ENCODE results near the gene LGR4. TPM values are rescaled to one million over a fixed set of nuclear protein-coding genes. Genes with fewer than 3 reads are reported as not detected.
"Not testable (repeated sequence)": the region's sequence is repeated elsewhere in the genome, so short reads cannot be mapped to it uniquely, and the experiment has no call there.

Gene LGR4
- polyA plus RNA-seq, 4 donors = 5.9 to 77.6 (median 15.3) TPM

- WGBS, 3 donors = 94 to 99% (median 97%) methylated on average over 5 of the region's 5 CpGs
- not testable (repeated sequence) for DNase-seq; H3K27ac ChIP-seq (ENCODE audit: low read depth in 1 of 3, low read length in 2 of 3); H3K4me3 ChIP-seq (ENCODE audit: low read depth in 1 of 3, low read length in 3 of 3); H3K36me3 ChIP-seq (ENCODE audit: control insufficient read depth in 3 of 3, insufficient read depth in 2 of 3, low read depth in 1 of 3, low read length in 3 of 3); H3K27me3 ChIP-seq (ENCODE audit: control insufficient read depth in 3 of 3, insufficient read depth in 3 of 3, low read length in 3 of 3); H3K9me3 ChIP-seq (ENCODE audit: control insufficient read depth in 2 of 2, insufficient read depth in 1 of 2, low read depth in 1 of 2, low read length in 1 of 2); FAIRE-seq
- peaks cover 0 to 14% (median 5%) of the 10 kb centered on the region in 3 donors for H3K4me1 ChIP-seq (ENCODE audit: control insufficient read depth in 3 of 3, insufficient read depth in 2 of 3, low read depth in 1 of 3, low read length in 2 of 3)
These were observed 24.4 kb downstream of the LGR4 start for GRCh38 chr11:27448184-27448540.

DNA sequence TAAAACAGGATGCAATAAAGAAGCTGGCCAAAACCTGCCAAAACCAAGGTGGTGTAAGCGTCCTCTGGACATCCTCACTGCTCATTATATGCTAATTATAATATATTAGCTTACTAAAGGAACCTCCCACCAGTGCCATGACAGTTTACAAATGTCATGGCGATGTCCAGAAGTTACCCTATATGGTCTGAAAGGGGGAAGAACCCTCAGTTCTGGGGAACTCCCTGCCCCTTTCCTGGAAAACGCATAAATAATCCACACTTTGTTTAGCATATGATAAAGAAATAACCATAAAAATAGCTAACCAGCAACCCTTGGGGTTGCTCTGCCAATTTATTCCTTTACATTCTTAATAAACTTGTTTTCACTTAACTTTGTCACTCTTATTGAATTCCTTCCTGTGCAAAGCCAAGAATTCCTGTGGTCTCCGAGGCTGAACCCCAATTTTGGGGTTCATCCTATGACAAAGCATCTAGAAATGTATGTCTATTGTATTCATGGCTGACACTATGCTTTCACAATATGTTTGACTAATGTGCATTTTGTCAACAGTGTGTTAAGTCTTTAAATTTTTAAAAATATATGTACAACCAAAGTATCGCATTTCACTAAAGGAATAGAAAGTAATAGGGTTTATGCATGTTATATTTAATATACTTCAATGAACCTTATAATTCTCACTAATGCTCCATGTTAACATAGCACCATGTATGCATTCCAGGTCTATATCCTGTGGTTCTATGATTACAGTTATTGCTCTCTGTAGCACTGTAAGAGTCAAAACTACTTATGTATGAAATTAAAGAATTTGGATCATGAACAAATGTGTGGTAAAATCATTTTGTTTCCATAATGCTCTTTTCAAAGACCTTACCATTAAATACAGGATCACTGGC lies 25.1 kb downstream of the LGR4 start:
- FAIRE-seq = no peak

DNA sequence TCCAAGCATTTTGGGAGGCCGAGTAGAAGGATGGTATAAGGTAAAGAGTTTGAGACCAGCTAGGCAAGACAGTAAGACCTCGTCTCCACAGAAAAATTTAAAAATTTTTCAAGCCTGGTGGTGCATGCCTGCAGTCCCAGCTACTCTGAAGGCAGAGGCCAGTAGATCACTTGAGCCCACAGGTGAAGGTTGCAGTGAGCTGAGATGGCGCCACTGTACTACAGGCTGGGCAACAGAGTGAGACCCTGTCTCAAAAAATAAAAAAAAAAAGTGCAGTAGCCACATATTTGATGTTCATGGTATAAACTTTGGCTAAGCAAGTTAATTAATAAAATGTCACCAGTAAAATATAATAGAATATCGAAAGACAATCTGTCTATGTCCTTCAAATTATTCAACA lies 27.0 kb downstream of the LGR4 start:
- no peaks in the 10 kb centered on the region for H3K36me3 ChIP-seq (ENCODE audit: control insufficient read depth in 3 of 3, insufficient read depth in 2 of 3, low read depth in 1 of 3, low read length in 3 of 3)
- WGBS, 3 donors = 83 to 95% (median 93%) methylated on average over 4 of the region's 4 CpGs
- FAIRE-seq = no peak

More for the DNA sequence above, 25.1 kb downstream of the LGR4 start:
- Histone ChIP-seq H3K36me3 (ENCODE audit: control insufficient read depth in 3 of 3, insufficient read depth in 2 of 3, low read depth in 1 of 3, low read length in 3 of 3) (no peaks in the 10 kb centered on the region), H3K27ac (ENCODE audit: low read depth in 1 of 3, low read length in 2 of 3) (no peak overlapping the region), H3K4me3 (ENCODE audit: low read depth in 1 of 3, low read length in 3 of 3) (no peak overlapping the region), H3K9me3 (ENCODE audit: control insufficient read depth in 2 of 2, insufficient read depth in 1 of 2, low read depth in 1 of 2, low read length in 1 of 2) (no peaks in the 10 kb centered on the region), H3K4me1 (ENCODE audit: control insufficient read depth in 3 of 3, insufficient read depth in 2 of 3, low read depth in 1 of 3, low read length in 2 of 3) (peaks cover 0 to 14% (median 5%) of the 10 kb centered on the region in 3 donors), H3K27me3 (ENCODE audit: control insufficient read depth in 3 of 3, insufficient read depth in 3 of 3, low read length in 3 of 3) (no peaks in the 10 kb centered on the region)
- WGBS, 3 donors = 82 to 89% (median 86%) methylated on average over 5 of the region's 5 CpGs
- DNase-seq = no peak

GRCh38 chr11:27444801-27445215 lies 27.8 kb downstream of the LGR4 start:
- no peaks in the 10 kb centered on the region for H3K36me3 ChIP-seq (ENCODE audit: control insufficient read depth in 3 of 3, insufficient read depth in 2 of 3, low read depth in 1 of 3, low read length in 3 of 3)
- no peak overlapping the region for H3K4me3 ChIP-seq (ENCODE audit: low read depth in 1 of 3, low read length in 3 of 3)
- WGBS, 3 donors = 51 to 65% (median 56%) methylated on average over 2 of the region's 2 CpGs
- H3K4me1 ChIP-seq (ENCODE audit: control insufficient read depth in 3 of 3, insufficient read depth in 2 of 3, low read depth in 1 of 3, low read length in 2 of 3) = peaks cover 0 to 2% (median 0%) of the 10 kb centered on the region in 3 donors
- FAIRE-seq = no peak
- no peaks in the 10 kb centered on the region for H3K9me3 ChIP-seq (ENCODE audit: control insufficient read depth in 2 of 2, insufficient read depth in 1 of 2, low read depth in 1 of 2, low read length in 1 of 2)
- no peak for DNase-seq
- H3K27ac ChIP-seq (ENCODE audit: low read depth in 1 of 3, low read length in 2 of 3) = no peak overlapping the region
- H3K27me3 ChIP-seq (ENCODE audit: control insufficient read depth in 3 of 3, insufficient read depth in 3 of 3, low read length in 3 of 3) = no peaks in the 10 kb centered on the region

More for the DNA sequence above, 27.0 kb downstream of the LGR4 start:
- Histone ChIP-seq H3K9me3 (ENCODE audit: control insufficient read depth in 2 of 2, insufficient read depth in 1 of 2, low read depth in 1 of 2, low read length in 1 of 2) (no peaks in the 10 kb centered on the region), H3K27me3 (ENCODE audit: control insufficient read depth in 3 of 3, insufficient read depth in 3 of 3, low read length in 3 of 3) (no peaks in the 10 kb centered on the region), H3K4me3 (ENCODE audit: low read depth in 1 of 3, low read length in 3 of 3) (no peak overlapping the region), H3K27ac (ENCODE audit: low read depth in 1 of 3, low read length in 2 of 3) (no peak overlapping the region), H3K4me1 (ENCODE audit: control insufficient read depth in 3 of 3, insufficient read depth in 2 of 3, low read depth in 1 of 3, low read length in 2 of 3) (peaks cover 0 to 5% (median 2%) of the 10 kb centered on the region in 3 donors)
- no peak for DNase-seq

DNA sequence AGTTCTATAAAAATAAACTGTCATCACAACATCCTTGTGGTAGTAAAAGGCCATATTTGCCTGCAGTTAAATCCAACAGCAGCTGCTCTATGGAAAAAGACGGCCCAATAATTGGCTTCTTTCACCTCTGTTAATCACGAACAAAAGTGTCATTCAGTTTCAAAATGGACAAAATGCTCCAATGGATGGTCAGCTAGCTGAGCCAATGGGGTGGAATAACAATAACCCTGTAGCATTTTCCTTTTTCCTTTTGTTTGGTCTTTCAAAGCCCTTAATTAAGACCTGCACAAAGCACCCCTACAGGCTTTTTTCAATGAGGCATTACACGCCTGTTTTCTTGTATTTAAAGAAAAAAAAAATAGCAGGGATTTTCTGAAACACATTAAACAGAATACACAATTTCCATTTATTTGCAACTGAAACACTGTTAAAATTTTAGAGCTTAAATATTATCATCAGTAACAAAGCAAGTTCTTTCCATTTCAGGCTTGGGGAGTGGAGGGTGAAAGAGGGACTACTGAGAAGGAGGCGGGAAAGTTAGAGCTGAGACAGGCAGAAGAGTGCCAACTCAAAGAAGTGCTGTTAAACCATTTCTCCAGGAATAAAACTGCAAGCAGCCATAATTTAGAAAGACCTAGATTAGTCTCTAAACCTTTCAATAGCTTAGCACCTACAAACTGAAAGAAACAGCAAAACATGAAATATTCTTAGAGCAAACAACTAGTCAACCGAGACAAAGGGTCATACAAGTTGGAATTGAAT lies 28.7 kb downstream of the LGR4 start:
- no peak overlapping the region for H3K27ac ChIP-seq (ENCODE audit: low read depth in 1 of 3, low read length in 2 of 3)
- DNase-seq = no peak
- H3K4me3 ChIP-seq (ENCODE audit: low read depth in 1 of 3, low read length in 3 of 3) = no peak overlapping the region
- H3K9me3 ChIP-seq (ENCODE audit: control insufficient read depth in 2 of 2, insufficient read depth in 1 of 2, low read depth in 1 of 2, low read length in 1 of 2) = no peaks in the 10 kb centered on the region
- H3K27me3 ChIP-seq (ENCODE audit: control insufficient read depth in 3 of 3, insufficient read depth in 3 of 3, low read length in 3 of 3) = no peaks in the 10 kb centered on the region
- H3K36me3 ChIP-seq (ENCODE audit: control insufficient read depth in 3 of 3, insufficient read depth in 2 of 3, low read depth in 1 of 3, low read length in 3 of 3) = no peaks in the 10 kb centered on the region
- 66 to 74% (median 66%) methylated on average over 5 of the region's 5 CpGs for WGBS, 3 donors
- FAIRE-seq = no peak
- H3K4me1 ChIP-seq (ENCODE audit: control insufficient read depth in 3 of 3, insufficient read depth in 2 of 3, low read depth in 1 of 3, low read length in 2 of 3) = peaks cover 0 to 2% (median 0%) of the 10 kb centered on the region in 3 donors

- no peak overlapping the region for H3K4me3 ChIP-seq (ENCODE audit: low read depth in 1 of 3, low read length in 3 of 3)
- H3K4me1 ChIP-seq (ENCODE audit: control insufficient read depth in 3 of 3, insufficient read depth in 2 of 3, low read depth in 1 of 3, low read length in 2 of 3) = peaks cover 0 to 2% (median 0%) of the 10 kb centered on the region in 3 donors
- 77 to 89% (median 82%) methylated on average over 4 of the region's 4 CpGs for WGBS, 3 donors
- no peak for FAIRE-seq
- H3K36me3 ChIP-seq (ENCODE audit: control insufficient read depth in 3 of 3, insufficient read depth in 2 of 3, low read depth in 1 of 3, low read length in 3 of 3) = no peaks in the 10 kb centered on the region
- no peak for DNase-seq
- H3K27me3 ChIP-seq (ENCODE audit: control insufficient read depth in 3 of 3, insufficient read depth in 3 of 3, low read length in 3 of 3) = no peaks in the 10 kb centered on the region
- no peaks in the 10 kb centered on the region for H3K9me3 ChIP-seq (ENCODE audit: control insufficient read depth in 2 of 2, insufficient read depth in 1 of 2, low read depth in 1 of 2, low read length in 1 of 2)
- no peak overlapping the region for H3K27ac ChIP-seq (ENCODE audit: low read depth in 1 of 3, low read length in 2 of 3)
These were observed 29.4 kb downstream of the LGR4 start for GRCh38 chr11:27443227-27443626.

GRCh38 chr11:27440090-27440489 lies 32.5 kb downstream of the LGR4 start:
- 89 to 92% (median 91%) methylated on average over 7 of the region's 7 CpGs for WGBS, 3 donors

GRCh38 chr11:27438595-27438981 lies 34.0 kb downstream of the LGR4 start:
- peaks cover 0 to 12% (median 5%) of the 10 kb centered on the region in 3 donors for H3K4me1 ChIP-seq (ENCODE audit: control insufficient read depth in 3 of 3, insufficient read depth in 2 of 3, low read depth in 1 of 3, low read length in 2 of 3)
- no peaks in the 10 kb centered on the region for H3K27me3 ChIP-seq (ENCODE audit: control insufficient read depth in 3 of 3, insufficient read depth in 3 of 3, low read length in 3 of 3)
- FAIRE-seq (no peak), DNase-seq (peak in 1 of 2 donors; percentile 61)
- peaks cover 0 to 2% (median 0%) of the 10 kb centered on the region in 3 donors for H3K36me3 ChIP-seq (ENCODE audit: control insufficient read depth in 3 of 3, insufficient read depth in 2 of 3, low read depth in 1 of 3, low read length in 3 of 3)
- WGBS, 3 donors = 68 to 83% (median 70%) methylated on average over 3 of the region's 3 CpGs
- H3K4me3 ChIP-seq (ENCODE audit: low read depth in 1 of 3, low read length in 3 of 3) = no peak overlapping the region
- no peaks in the 10 kb centered on the region for H3K9me3 ChIP-seq (ENCODE audit: control insufficient read depth in 2 of 2, insufficient read depth in 1 of 2, low read depth in 1 of 2, low read length in 1 of 2)
- H3K27ac ChIP-seq (ENCODE audit: low read depth in 1 of 3, low read length in 2 of 3) = no peak overlapping the region

More at GRCh38 chr11:27440090-27440489, 32.5 kb downstream of the LGR4 start:
- Histone ChIP-seq H3K4me3 (ENCODE audit: low read depth in 1 of 3, low read length in 3 of 3) (no peak overlapping the region), H3K9me3 (ENCODE audit: control insufficient read depth in 2 of 2, insufficient read depth in 1 of 2, low read depth in 1 of 2, low read length in 1 of 2) (no peaks in the 10 kb centered on the region), H3K4me1 (ENCODE audit: control insufficient read depth in 3 of 3, insufficient read depth in 2 of 3, low read depth in 1 of 3, low read length in 2 of 3) (peaks cover 0 to 14% (median 5%) of the 10 kb centered on the region in 3 donors), H3K36me3 (ENCODE audit: control insufficient read depth in 3 of 3, insufficient read depth in 2 of 3, low read depth in 1 of 3, low read length in 3 of 3) (peaks cover 0 to under 1% (median 0%) of the 10 kb centered on the region in 3 donors), H3K27ac (ENCODE audit: low read depth in 1 of 3, low read length in 2 of 3) (no peak overlapping the region), H3K27me3 (ENCODE audit: control insufficient read depth in 3 of 3, insufficient read depth in 3 of 3, low read length in 3 of 3) (no peaks in the 10 kb centered on the region)
- DNase-seq = no peak
- no peak for FAIRE-seq
